CD4-positive, alpha-beta T cell treated with Interleukin-10 for 1 hour (primary cell): ENCODE results near the gene PNMA6E.

ENCODE experiments used
- DNase-seq: peaks from one replicate; pipeline ENCODE4 v3.0.0-alpha.2; 2020

Gene PNMA6E

GRCh38 chrX:153382563-153383482 is 18.3 kb downstream of the PNMA6E start:
- no peak for DNase-seq

- peak; percentile 16 for DNase-seq
These were observed 19.2 kb downstream of the PNMA6E start for GRCh38 chrX:153381684-153382532.

- no peak for DNase-seq
These were observed 20.5 kb downstream of the PNMA6E start for GRCh38 chrX:153380691-153381090.

- no peak for DNase-seq
These were observed 21.1 kb downstream of the PNMA6E start for GRCh38 chrX:153379971-153380581.

- no peak for DNase-seq
These were observed 21.6 kb downstream of the PNMA6E start for GRCh38 chrX:153379508-153379907.

- DNase-seq: no peak
These were observed 22.5 kb downstream of the PNMA6E start for GRCh38 chrX:153378607-153379006.

- DNase-seq: no peak
These were observed 23.4 kb downstream of the PNMA6E start for GRCh38 chrX:153377727-153378126.

GRCh38 chrX:153375571-153375970 is 25.6 kb downstream of the PNMA6E start:
- DNase-seq: no peak

- DNase-seq: no peak
These were observed 26.7 kb downstream of the PNMA6E start for GRCh38 chrX:153374426-153374825.

GRCh38 chrX:153372949-153373348 is 28.2 kb downstream of the PNMA6E start:
- DNase-seq: no peak

- no peak for DNase-seq
These were observed 29.9 kb downstream of the PNMA6E start for GRCh38 chrX:153371256-153371655.

- no peak for DNase-seq
These were observed 30.7 kb downstream of the PNMA6E start for GRCh38 chrX:153370293-153371055.

- DNase-seq: no peak
These were observed 34.1 kb downstream of the PNMA6E start for GRCh38 chrX:153366878-153367538.

GRCh38 chrX:153366119-153366518 is 35.0 kb downstream of the PNMA6E start:
- DNase-seq: no peak

GRCh38 chrX:153365670-153366069 is 35.5 kb downstream of the PNMA6E start:
- no peak for DNase-seq

GRCh38 chrX:153361781-153362397 is 39.3 kb downstream of the PNMA6E start:
- DNase-seq: no peak

GRCh38 chrX:153357877-153358276 is 43.3 kb downstream of the PNMA6E start:
- no peak for DNase-seq

GRCh38 chrX:153353416-153353815 is 47.7 kb downstream of the PNMA6E start:
- no peak for DNase-seq

- no peak for DNase-seq
These were observed 48.3 kb downstream of the PNMA6E start for GRCh38 chrX:153352858-153353257.

- DNase-seq: no peak
These were observed 49.2 kb downstream of the PNMA6E start for GRCh38 chrX:153351981-153352380.

GRCh38 chrX:153349952-153350351 is 51.2 kb downstream of the PNMA6E start:
- DNase-seq: no peak

GRCh38 chrX:153348421-153348820 is 52.7 kb downstream of the PNMA6E start:
- DNase-seq: no peak
